GM23338 (cell line): ENCODE results near the gene GNLY. TPM values are rescaled to one million over a fixed set of nuclear protein-coding genes. Genes with fewer than 3 reads are reported as not detected.

ENCODE experiments used
- ATAC-seq: fragments of 200-7000 bp; cut with Tn5 transposase; 3 replicates; pipeline ENCODE4 v1.9.1; 2020
- DNase-seq: peaks from one replicate; pipeline ENCODE4 v3.0.0-alpha.2; 2015; ENCODE audit warnings: low spot score
- H2AFZ ChIP-seq: fragments of 200-600 bp; sonication (generic); 2 replicates; pipeline ENCODE4 v1.8.0; 2016; ENCODE audit warnings: antibody characterized with exemption, mild to moderate bottlenecking, moderate library complexity
- H3F3A ChIP-seq: fragments of 200-600 bp; sonication (generic); replicated peaks from 2 replicates; pipeline ENCODE4 v1.8.0; 2017; ENCODE audit warnings: antibody characterized with exemption, mixed run types, low read depth
- H3K27ac ChIP-seq: fragments of 200-600 bp; sonication (generic); 2 replicates; pipeline ENCODE4 v1.6.1; 2016; ENCODE audit warnings: low read depth
- H3K27me3 ChIP-seq: fragments of 200-600 bp; sonication (generic); 2 replicates; pipeline ENCODE4 v1.8.0; 2016; ENCODE audit warnings: mild to moderate bottlenecking, mixed run types, moderate library complexity; ENCODE audit not compliant: insufficient read depth
- H3K36me3 ChIP-seq: fragments of 200-600 bp; sonication (generic); 2 replicates; pipeline ENCODE4 v1.8.0; 2016; ENCODE audit warnings: mild to moderate bottlenecking; ENCODE audit not compliant: insufficient read depth
- H3K4me1 ChIP-seq: fragments of 200-600 bp; sonication (generic); 2 replicates; pipeline ENCODE4 v1.8.0; 2016; ENCODE audit warnings: mild to moderate bottlenecking, moderate library complexity; ENCODE audit not compliant: insufficient read depth
- H3K4me2 ChIP-seq: fragments of 200-600 bp; sonication (generic); 2 replicates; pipeline ENCODE4 v1.7.1; 2017; ENCODE audit warnings: mixed run types
- H3K4me3 ChIP-seq: fragments of 200-600 bp; sonication (generic); 2 replicates; pipeline ENCODE4 v1.6.1; 2016; ENCODE audit warnings: mixed run types
- H3K79me2 ChIP-seq: fragments of 200-600 bp; sonication (generic); replicated peaks from 2 replicates; pipeline ENCODE4 v1.8.0; 2017; ENCODE audit warnings: mild to moderate bottlenecking; ENCODE audit not compliant: insufficient read depth
- H3K9me2 ChIP-seq: fragments of 200-600 bp; sonication (generic); 2 replicates; pipeline ENCODE4 v1.8.0; 2017; ENCODE audit not compliant: insufficient read depth
- H4K20me1 ChIP-seq: fragments of 200-600 bp; sonication (generic); replicated peaks from 2 replicates; pipeline ENCODE4 v1.8.0; 2017; ENCODE audit warnings: mild to moderate bottlenecking; ENCODE audit not compliant: insufficient read depth
- H3K27ac Mint-ChIP-seq: 2 replicates; pipeline ENCODE4 v1.8.0; 2020; ENCODE audit warnings: inconsistent platforms, mild to moderate bottlenecking, moderate library complexity, mixed read lengths
- H3K27me3 Mint-ChIP-seq: 3 replicates; pipeline ENCODE4 v1.8.0; 2022; ENCODE audit warnings: low read depth, mild to moderate bottlenecking, moderate library complexity, mixed read lengths, inconsistent platforms; ENCODE audit not compliant: insufficient read depth, poor library complexity
- H3K36me3 Mint-ChIP-seq: 3 replicates; pipeline ENCODE4 v1.8.0; 2021; ENCODE audit warnings: low read depth, mild to moderate bottlenecking, inconsistent platforms, moderate library complexity, mixed read lengths
- H3K4me1 Mint-ChIP-seq: 3 replicates; pipeline ENCODE4 v1.8.0; 2020; ENCODE audit warnings: mild to moderate bottlenecking, inconsistent platforms, mixed read lengths
- H3K4me3 Mint-ChIP-seq: 3 replicates; pipeline ENCODE4 v1.8.0; 2021; ENCODE audit warnings: moderate library complexity, mild to moderate bottlenecking, inconsistent platforms, mixed read lengths
- H3K9me3 Mint-ChIP-seq: 3 replicates; pipeline ENCODE4 v1.8.0; 2020; ENCODE audit warnings: moderate library complexity, mild to moderate bottlenecking, inconsistent platforms, mixed read lengths
- EZH2 ChIP-seq: fragments of 200-600 bp; sonication (generic); IDR thresholded peaks from one replicate; pipeline ENCODE4 v1.8.0; 2017; ENCODE audit warnings: antibody characterized with exemption, mild to moderate bottlenecking, low read depth; ENCODE audit not compliant: unreplicated experiment
- JUNB ChIP-seq: IDR thresholded peaks from one replicate; pipeline ENCODE4 v1.6.1; 2016; ENCODE audit warnings: antibody characterized with exemption; ENCODE audit not compliant: unreplicated experiment
- POLR2AphosphoS5 ChIP-seq: IDR thresholded peaks from 2 replicates; pipeline ENCODE4 v1.6.1; 2016; ENCODE audit warnings: antibody characterized with exemption, low read depth
- STAT1 ChIP-seq: IDR thresholded peaks from one replicate; pipeline ENCODE4 v1.6.1; 2016; ENCODE audit warnings: antibody characterized with exemption; ENCODE audit not compliant: unreplicated experiment
- ZNF114 ChIP-seq: fragments of 250-450 bp; sonication (Bioruptor Pico); IDR thresholded peaks from 2 replicates; pipeline ENCODE4 v1.5.0; 2020; ENCODE audit warnings: mild to moderate bottlenecking, moderate library complexity
- ZNF331 ChIP-seq: fragments of 250-450 bp; sonication (Bioruptor Pico); IDR thresholded peaks from 2 replicates; pipeline ENCODE4 v1.5.0; 2020; ENCODE audit warnings: low read depth, mild to moderate bottlenecking, moderate library complexity
- polyA plus RNA-seq: library from polyadenylated mRNA; unstranded; fragments of >200 nt; fragmentation: Nextera tagmentation; extraction: Ambion mirVana; gene quantifications from 2 replicates; pipeline ENCODE4 v1.2.1, GENCODE V29; 2016
- total RNA-seq: library from RNA; depleted of rRNA; stranded (reverse); fragments of >200 nt; shearing (Covaris generic); gene quantifications from 2 replicates; pipeline ENCODE4 v1.2.3, GENCODE V29; 2014
- TF ChIP-seq, protein P1 (sequence below): IDR thresholded peaks from one replicate; pipeline ENCODE4 v1.6.1; 2018; ENCODE audit warnings: antibody characterized with exemption; ENCODE audit not compliant: unreplicated experiment
- TF ChIP-seq, protein P2 (sequence below): IDR thresholded peaks from 2 replicates; pipeline ENCODE4 v1.6.1; 2016; ENCODE audit warnings: antibody characterized with exemption
- TF ChIP-seq, protein P3 (sequence below): fragments of 250-450 bp; sonication (Bioruptor Pico); IDR thresholded peaks from 2 replicates; pipeline ENCODE4 v1.5.0; 2020; ENCODE audit warnings: mild to moderate bottlenecking, moderate library complexity

The GNLY gene
- total and polyA plus RNA-seq, 2 experiments from 2014 or later: not detected

DNA sequence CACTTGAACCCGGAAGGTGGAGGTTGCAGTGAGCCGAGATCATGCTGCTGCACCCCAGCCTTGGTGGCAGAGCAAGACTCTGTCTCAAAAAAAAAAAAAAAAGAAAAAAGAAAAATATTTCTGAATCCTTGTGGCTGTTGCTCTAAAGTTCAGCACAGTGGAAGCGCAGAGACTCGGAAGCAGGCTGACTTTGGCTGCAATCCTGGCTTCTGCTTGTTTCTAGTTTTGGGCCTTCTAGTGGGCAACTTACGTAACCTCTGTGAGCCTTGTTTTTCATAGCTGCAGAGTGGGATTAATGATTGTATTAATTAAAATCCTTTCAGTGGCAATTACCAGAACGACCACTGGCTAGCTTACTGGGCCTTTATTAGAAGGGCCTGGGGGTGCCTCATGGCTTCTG, 28.4 kb downstream of the GNLY start (continued):
- TF ChIP-seq, protein P1, sequence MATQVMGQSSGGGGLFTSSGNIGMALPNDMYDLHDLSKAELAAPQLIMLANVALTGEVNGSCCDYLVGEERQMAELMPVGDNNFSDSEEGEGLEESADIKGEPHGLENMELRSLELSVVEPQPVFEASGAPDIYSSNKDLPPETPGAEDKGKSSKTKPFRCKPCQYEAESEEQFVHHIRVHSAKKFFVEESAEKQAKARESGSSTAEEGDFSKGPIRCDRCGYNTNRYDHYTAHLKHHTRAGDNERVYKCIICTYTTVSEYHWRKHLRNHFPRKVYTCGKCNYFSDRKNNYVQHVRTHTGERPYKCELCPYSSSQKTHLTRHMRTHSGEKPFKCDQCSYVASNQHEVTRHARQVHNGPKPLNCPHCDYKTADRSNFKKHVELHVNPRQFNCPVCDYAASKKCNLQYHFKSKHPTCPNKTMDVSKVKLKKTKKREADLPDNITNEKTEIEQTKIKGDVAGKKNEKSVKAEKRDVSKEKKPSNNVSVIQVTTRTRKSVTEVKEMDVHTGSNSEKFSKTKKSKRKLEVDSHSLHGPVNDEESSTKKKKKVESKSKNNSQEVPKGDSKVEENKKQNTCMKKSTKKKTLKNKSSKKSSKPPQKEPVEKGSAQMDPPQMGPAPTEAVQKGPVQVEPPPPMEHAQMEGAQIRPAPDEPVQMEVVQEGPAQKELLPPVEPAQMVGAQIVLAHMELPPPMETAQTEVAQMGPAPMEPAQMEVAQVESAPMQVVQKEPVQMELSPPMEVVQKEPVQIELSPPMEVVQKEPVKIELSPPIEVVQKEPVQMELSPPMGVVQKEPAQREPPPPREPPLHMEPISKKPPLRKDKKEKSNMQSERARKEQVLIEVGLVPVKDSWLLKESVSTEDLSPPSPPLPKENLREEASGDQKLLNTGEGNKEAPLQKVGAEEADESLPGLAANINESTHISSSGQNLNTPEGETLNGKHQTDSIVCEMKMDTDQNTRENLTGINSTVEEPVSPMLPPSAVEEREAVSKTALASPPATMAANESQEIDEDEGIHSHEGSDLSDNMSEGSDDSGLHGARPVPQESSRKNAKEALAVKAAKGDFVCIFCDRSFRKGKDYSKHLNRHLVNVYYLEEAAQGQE: no peak

DNA sequence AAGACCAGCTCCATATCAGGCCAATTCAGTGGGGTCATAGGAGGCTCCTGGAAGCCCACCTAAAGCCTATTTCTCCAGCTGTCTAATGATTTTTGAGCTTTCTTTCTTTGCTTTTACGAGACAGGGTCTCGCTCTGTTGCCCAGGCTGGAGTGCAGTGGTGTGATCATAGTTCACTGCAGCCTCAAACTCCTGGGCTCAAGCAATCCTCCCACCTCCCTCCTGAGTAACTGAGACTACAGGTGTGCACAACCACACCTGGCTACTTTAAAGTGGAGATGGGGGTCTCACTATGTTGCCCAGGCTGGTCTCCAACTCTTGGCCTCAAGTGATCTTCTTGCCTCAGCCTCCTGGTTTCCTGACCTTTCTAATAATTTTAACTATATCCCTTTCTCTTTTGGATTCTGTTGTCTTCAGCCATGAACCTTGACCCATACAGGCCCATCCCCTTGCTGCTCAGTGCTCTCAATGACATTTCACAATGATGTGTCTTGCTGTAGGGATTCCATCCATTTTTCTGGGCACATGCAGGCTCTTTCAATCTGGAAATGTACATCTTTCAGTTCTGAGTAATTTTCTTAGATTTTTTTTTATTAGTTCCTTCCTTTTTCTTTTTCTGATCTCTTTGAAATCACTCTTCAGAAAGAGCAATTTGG, 29.7 kb downstream of the GNLY start:
- no peaks in the 10 kb centered on the region for H3K79me2 ChIP-seq
- no peak overlapping the region for H3K27ac ChIP-seq
- no peaks in the 10 kb centered on the region for H3K4me1 ChIP-seq
- no peak for ATAC-seq
- no peak overlapping the region for H3K4me2 ChIP-seq
- no peak for DNase-seq
- H4K20me1 ChIP-seq: no peaks in the 10 kb centered on the region
- no peak overlapping the region for H3K27ac Mint-ChIP-seq
- H3K36me3 ChIP-seq: no peaks in the 10 kb centered on the region
- H3K4me1 Mint-ChIP-seq: no peaks in the 10 kb centered on the region
- no peaks in the 10 kb centered on the region for H3F3A ChIP-seq
- H3K4me3 ChIP-seq: no peak overlapping the region
- H3K27me3 ChIP-seq: no peaks in the 10 kb centered on the region
- no peak overlapping the region for H2AFZ ChIP-seq
- peaks cover 8% of the 10 kb centered on the region for H3K27me3 Mint-ChIP-seq
- TF ChIP-seq POLR2AphosphoS5 (no peak), ZNF114 (CRISPR knock-in tag) (no peak), STAT1 (no peak), JUNB (no peak), ZNF331 (CRISPR knock-in tag) (no peak), EZH2 (no peak)
- TF ChIP-seq, protein P2, sequence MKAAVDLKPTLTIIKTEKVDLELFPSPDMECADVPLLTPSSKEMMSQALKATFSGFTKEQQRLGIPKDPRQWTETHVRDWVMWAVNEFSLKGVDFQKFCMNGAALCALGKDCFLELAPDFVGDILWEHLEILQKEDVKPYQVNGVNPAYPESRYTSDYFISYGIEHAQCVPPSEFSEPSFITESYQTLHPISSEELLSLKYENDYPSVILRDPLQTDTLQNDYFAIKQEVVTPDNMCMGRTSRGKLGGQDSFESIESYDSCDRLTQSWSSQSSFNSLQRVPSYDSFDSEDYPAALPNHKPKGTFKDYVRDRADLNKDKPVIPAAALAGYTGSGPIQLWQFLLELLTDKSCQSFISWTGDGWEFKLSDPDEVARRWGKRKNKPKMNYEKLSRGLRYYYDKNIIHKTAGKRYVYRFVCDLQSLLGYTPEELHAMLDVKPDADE: no peak
- TF ChIP-seq, protein P1: no peak
- TF ChIP-seq, protein P3, sequence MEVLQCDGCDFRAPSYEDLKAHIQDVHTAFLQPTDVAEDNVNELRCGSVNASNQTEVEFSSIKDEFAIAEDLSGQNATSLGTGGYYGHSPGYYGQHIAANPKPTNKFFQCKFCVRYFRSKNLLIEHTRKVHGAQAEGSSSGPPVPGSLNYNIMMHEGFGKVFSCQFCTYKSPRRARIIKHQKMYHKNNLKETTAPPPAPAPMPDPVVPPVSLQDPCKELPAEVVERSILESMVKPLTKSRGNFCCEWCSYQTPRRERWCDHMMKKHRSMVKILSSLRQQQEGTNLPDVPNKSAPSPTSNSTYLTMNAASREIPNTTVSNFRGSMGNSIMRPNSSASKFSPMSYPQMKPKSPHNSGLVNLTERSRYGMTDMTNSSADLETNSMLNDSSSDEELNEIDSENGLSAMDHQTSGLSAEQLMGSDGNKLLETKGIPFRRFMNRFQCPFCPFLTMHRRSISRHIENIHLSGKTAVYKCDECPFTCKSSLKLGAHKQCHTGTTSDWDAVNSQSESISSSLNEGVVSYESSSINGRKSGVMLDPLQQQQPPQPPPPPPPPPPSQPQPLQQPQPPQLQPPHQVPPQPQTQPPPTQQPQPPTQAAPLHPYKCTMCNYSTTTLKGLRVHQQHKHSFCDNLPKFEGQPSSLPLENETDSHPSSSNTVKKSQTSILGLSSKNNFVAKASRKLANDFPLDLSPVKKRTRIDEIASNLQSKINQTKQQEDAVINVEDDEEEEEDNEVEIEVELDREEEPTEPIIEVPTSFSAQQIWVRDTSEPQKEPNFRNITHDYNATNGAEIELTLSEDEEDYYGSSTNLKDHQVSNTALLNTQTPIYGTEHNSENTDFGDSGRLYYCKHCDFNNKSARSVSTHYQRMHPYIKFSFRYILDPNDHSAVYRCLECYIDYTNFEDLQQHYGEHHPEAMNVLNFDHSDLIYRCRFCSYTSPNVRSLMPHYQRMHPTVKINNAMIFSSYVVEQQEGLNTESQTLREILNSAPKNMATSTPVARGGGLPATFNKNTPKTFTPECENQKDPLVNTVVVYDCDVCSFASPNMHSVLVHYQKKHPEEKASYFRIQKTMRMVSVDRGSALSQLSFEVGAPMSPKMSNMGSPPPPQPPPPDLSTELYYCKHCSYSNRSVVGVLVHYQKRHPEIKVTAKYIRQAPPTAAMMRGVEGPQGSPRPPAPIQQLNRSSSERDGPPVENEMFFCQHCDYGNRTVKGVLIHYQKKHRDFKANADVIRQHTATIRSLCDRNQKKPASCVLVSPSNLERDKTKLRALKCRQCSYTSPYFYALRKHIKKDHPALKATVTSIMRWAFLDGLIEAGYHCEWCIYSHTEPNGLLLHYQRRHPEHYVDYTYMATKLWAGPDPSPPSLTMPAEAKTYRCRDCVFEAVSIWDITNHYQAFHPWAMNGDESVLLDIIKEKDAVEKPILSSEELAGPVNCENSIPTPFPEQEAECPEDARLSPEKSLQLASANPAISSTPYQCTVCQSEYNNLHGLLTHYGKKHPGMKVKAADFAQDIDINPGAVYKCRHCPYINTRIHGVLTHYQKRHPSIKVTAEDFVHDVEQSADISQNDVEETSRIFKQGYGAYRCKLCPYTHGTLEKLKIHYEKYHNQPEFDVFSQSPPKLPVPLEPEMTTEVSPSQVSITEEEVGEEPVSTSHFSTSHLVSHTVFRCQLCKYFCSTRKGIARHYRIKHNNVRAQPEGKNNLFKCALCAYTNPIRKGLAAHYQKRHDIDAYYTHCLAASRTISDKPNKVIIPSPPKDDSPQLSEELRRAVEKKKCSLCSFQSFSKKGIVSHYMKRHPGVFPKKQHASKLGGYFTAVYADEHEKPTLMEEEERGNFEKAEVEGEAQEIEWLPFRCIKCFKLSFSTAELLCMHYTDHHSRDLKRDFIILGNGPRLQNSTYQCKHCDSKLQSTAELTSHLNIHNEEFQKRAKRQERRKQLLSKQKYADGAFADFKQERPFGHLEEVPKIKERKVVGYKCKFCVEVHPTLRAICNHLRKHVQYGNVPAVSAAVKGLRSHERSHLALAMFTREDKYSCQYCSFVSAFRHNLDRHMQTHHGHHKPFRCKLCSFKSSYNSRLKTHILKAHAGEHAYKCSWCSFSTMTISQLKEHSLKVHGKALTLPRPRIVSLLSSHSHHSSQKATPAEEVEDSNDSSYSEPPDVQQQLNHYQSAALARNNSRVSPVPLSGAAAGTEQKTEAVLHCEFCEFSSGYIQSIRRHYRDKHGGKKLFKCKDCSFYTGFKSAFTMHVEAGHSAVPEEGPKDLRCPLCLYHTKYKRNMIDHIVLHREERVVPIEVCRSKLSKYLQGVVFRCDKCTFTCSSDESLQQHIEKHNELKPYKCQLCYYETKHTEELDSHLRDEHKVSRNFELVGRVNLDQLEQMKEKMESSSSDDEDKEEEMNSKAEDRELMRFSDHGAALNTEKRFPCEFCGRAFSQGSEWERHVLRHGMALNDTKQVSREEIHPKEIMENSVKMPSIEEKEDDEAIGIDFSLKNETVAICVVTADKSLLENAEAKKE: no peak
- H3K9me3 Mint-ChIP-seq: no peaks in the 10 kb centered on the region; the same call in 2 of the 3 replicates
- 0 out of 2 replicates have a peak, but pooled peaks cover 5% of the 10 kb centered on the region for H3K9me2 ChIP-seq
- no peaks in the 10 kb centered on the region for H3K36me3 Mint-ChIP-seq
- H3K4me3 Mint-ChIP-seq: no peak overlapping the region
